OCI-LY7 (cell line): ENCODE data around the gene SLC25A29. TPM values are rescaled to one million over a fixed set of nuclear protein-coding genes. Genes with fewer than 3 reads are reported as not detected.

ENCODE experiments used
- BruUV-seq: library from RNA; stranded (reverse); fragments of 400-500 nt; replicated peaks from 2 replicates; lab custom pipeline; 2021; lab: Mats Ljungman, UMichigan
- CTCF ChIA-PET: fragments of 300-600 bp; sonication (Branson Sonifier 250); formaldehyde crosslinking; loops from one replicate; lab custom pipeline; 2022; ENCODE audit warnings: antibody characterized with exemption; ENCODE audit not compliant: unreplicated experiment; lab: Charles Lee
- POLR2A ChIA-PET: fragments of 300-600 bp; sonication (Branson Sonifier 250); formaldehyde crosslinking; loops from one replicate; lab custom pipeline; 2022; ENCODE audit warnings: antibody characterized with exemption; lab: Charles Lee
- DNase-seq: peaks from one replicate; pipeline ENCODE4 v3.0.0-alpha.2; 2015; ENCODE audit warnings: low spot score
- H2AFZ ChIP-seq: fragments of 200-600 bp; sonication (generic), shearing (Covaris generic); 2 replicates; pipeline ENCODE4 v1.6.1; 2014; ENCODE audit warnings: mild to moderate bottlenecking, antibody characterized with exemption, low read length, moderate library complexity
- H3K27ac ChIP-seq: fragments of 200-600 bp; sonication (generic); 2 replicates; pipeline ENCODE4 v1.5.1; 2014; ENCODE audit warnings: mixed run types, low read depth, mild to moderate bottlenecking, moderate library complexity, low read length, inconsistent platforms; ENCODE audit not compliant: poor library complexity, severe bottlenecking
- H3K36me3 ChIP-seq: fragments of 200-600 bp; sonication (generic); 2 replicates; pipeline ENCODE4 v1.6.1; 2014; ENCODE audit warnings: mild to moderate bottlenecking, antibody characterized with exemption, low read length, moderate library complexity, mixed read lengths; ENCODE audit not compliant: insufficient read depth
- H3K4me1 ChIP-seq: fragments of 200-600 bp; sonication (generic); 2 replicates; pipeline ENCODE4 v1.5.1; 2014; ENCODE audit warnings: mild to moderate bottlenecking, low read length; ENCODE audit not compliant: insufficient read depth, poor library complexity, severe bottlenecking
- H3K4me2 ChIP-seq: fragments of 200-600 bp; sonication (generic); 2 replicates; pipeline ENCODE4 v1.6.1; 2014; ENCODE audit warnings: mild to moderate bottlenecking, low read length
- H3K4me3 ChIP-seq: fragments of 200-600 bp; sonication (generic); 2 replicates; pipeline ENCODE4 v1.5.1; 2014; ENCODE audit warnings: mild to moderate bottlenecking, low read depth, low read length; ENCODE audit not compliant: poor library complexity, severe bottlenecking
- H3K79me2 ChIP-seq: fragments of 200-600 bp; sonication (generic); 2 replicates; pipeline ENCODE4 v1.6.1; 2016; ENCODE audit warnings: low read depth, mild to moderate bottlenecking, low read length, moderate library complexity, mixed read lengths; ENCODE audit not compliant: insufficient read depth
- H3K9me2 ChIP-seq: fragments of 200-600 bp; sonication (generic); 2 replicates; pipeline ENCODE4 v1.6.1; 2016; ENCODE audit warnings: mild to moderate bottlenecking, low read length, mixed read lengths; ENCODE audit not compliant: insufficient read depth
- H3K9me3 ChIP-seq: fragments of 200-600 bp; sonication (generic); 2 replicates; pipeline ENCODE4 v1.6.1; 2014; ENCODE audit warnings: mild to moderate bottlenecking, mixed run types, low read length, mixed read lengths
- H4K20me1 ChIP-seq: fragments of 200-600 bp; sonication (generic); 2 replicates; pipeline ENCODE4 v1.6.1; 2014; ENCODE audit warnings: mild to moderate bottlenecking, antibody characterized with exemption, low read length, moderate library complexity, mixed read lengths; ENCODE audit not compliant: insufficient read depth
- CTCF ChIP-seq: fragments of 200-600 bp; sonication (generic); conservative IDR thresholded peaks from 2 replicates; pipeline ENCODE4 v1.5.1; 2014; ENCODE audit warnings: mild to moderate bottlenecking, antibody characterized with exemption, low read length, moderate library complexity, mixed read lengths
- EZH2phosphoT487 ChIP-seq: fragments of 200-600 bp; sonication (generic); IDR thresholded peaks from 2 replicates; pipeline ENCODE4 v1.6.1; 2018; ENCODE audit warnings: low read depth, borderline replicate concordance, mild to moderate bottlenecking, mixed run types, antibody characterized with exemption, low read length, moderate library complexity, mixed read lengths
- intact Hi-C: fragments of 100-400 bp; cut with micrococcal nuclease; formaldehyde crosslinking; loops from one replicate; pipeline ENCODE4 v1.10.0; 2022; ENCODE audit not compliant: unreplicated experiment
- total RNA-seq, 2 experiments: library from RNA; depleted of rRNA in 1 of 2; stranded (reverse); fragments of >200 nt in 1 of 2; shearing (Covaris generic) in 1 of 2; gene quantifications; 2 replicates each; pipeline ENCODE4 v1.2.3, GENCODE V29; 2014 to 2022

SLC25A29 gene
- total RNA-seq, 2 experiments from 2014 or later = 14.6 to 34.8 TPM

GRCh38 chr14:100267990-100268389 is 38.3 kb downstream of the SLC25A29 start:
- intact Hi-C loops = no loop called here
- no peak overlapping the region for H3K4me3 ChIP-seq
- H3K9me2 ChIP-seq = no peaks in the 10 kb centered on the region
- ChIA-PET CTCF (no interaction called here), POLR2A (interaction anchor here (1.3 kb wide), 1 partner anchor 10 kb away, joined by 5 read pairs; no protein-coding TSS in a partner anchor)
- peaks cover 85% of the 10 kb centered on the region for H3K36me3 ChIP-seq
- peaks cover 38% of the 10 kb centered on the region; the same call in 1 of the 2 replicates for H4K20me1 ChIP-seq
- no peak overlapping the region for H3K27ac ChIP-seq
- no peak overlapping the region for H2AFZ ChIP-seq
- DNase-seq = no peak
- no peaks in the 10 kb centered on the region for H3K9me3 ChIP-seq
- peaks cover 94% of the 10 kb centered on the region for H3K79me2 ChIP-seq
- peaks cover 10% of the 10 kb centered on the region for H3K4me1 ChIP-seq
- TF ChIP-seq CTCF (no peak), EZH2phosphoT487 (no peak)
- BruUV-seq = no TSS peak
- no peak overlapping the region for H3K4me2 ChIP-seq

GRCh38 chr14:100263141-100263540 is 43.1 kb downstream of the SLC25A29 start:
- TF ChIP-seq CTCF = no peak
- no peak for TF ChIP-seq EZH2phosphoT487
- Histone ChIP-seq H3K79me2 (peaks cover 99% of the 10 kb centered on the region), H3K36me3 (peaks cover 71% of the 10 kb centered on the region), H3K4me1 (peaks cover 51% of the 10 kb centered on the region), H3K9me2 (no peaks in the 10 kb centered on the region), H3K4me2 (no peak overlapping the region), H3K27ac (no peak overlapping the region), H4K20me1 (peaks cover 32% of the 10 kb centered on the region; the same call in 1 of the 2 replicates), H3K4me3 (no peak overlapping the region), H2AFZ (no peak overlapping the region), H3K9me3 (no peaks in the 10 kb centered on the region)
- intact Hi-C loops = no loop called here
- no peak for DNase-seq
- CTCF ChIA-PET = no interaction called here
- POLR2A ChIA-PET = interaction anchor here (0.7 to 1.3 kb wide), 4 partner anchors 10 to 20 kb away, joined by 3 to 4 read pairs (median 4); no protein-coding TSS in a partner anchor
- BruUV-seq = no TSS peak

GRCh38 chr14:100262545-100262944 is 43.7 kb downstream of the SLC25A29 start:
- Histone ChIP-seq H3K27ac (peak overlapping the region; percentile 5), H3K4me2 (peak overlapping the region; percentile 14; the same call in 1 of the 2 replicates), H3K4me1 (peaks cover 57% of the 10 kb centered on the region), H3K4me3 (no peak overlapping the region), H4K20me1 (peaks cover 35% of the 10 kb centered on the region; the same call in 1 of the 2 replicates), H2AFZ (no peak overlapping the region), H3K9me2 (no peaks in the 10 kb centered on the region), H3K79me2 (peaks cover 99% of the 10 kb centered on the region), H3K9me3 (no peaks in the 10 kb centered on the region), H3K36me3 (peaks cover 70% of the 10 kb centered on the region)
- BruUV-seq = no TSS peak
- no peak for DNase-seq
- CTCF ChIA-PET = no interaction called here
- TF ChIP-seq CTCF = no peak
- TF ChIP-seq EZH2phosphoT487 = no peak
- intact Hi-C loops = no loop called here
- POLR2A ChIA-PET = interaction anchor here (1.2 to 1.3 kb wide), 2 partner anchors 16 to 21 kb away, joined by 3 to 4 read pairs; no protein-coding TSS in a partner anchor
